Measurements from ENCODE around the gene CCDC124. TPM values are rescaled to one million over a fixed set of nuclear protein-coding genes. Genes with fewer than 3 reads are reported as not detected.
A peak's percentile ranks its signal among the peaks of the same experiment; 100 is the strongest.
"Not testable (repeated sequence)": the region's sequence is repeated elsewhere in the genome, so short reads cannot be mapped to it uniquely, and the experiment has no call there.

CCDC124 gene
- total RNA-seq, 1 experiment from 2014 or later = 165 TPM

DNA sequence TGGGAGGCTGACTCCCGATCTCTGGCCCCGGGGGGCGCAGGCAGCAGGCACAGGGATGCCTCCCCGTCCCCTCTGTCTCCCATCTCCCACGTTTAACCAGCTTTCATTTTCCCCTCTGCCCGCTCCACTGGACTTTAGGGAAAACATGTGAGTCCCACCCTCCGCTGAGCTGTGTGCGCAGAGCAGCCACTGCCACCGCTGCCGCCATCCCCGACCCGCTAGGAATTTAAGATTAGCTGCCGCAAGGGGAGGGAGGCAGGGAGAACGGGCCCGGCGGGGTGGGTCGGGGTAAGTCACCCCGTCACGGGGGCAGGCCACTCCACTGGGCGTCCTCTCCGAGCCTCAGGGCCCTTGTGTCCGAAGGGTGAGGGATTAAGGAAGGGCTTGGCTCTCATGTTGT lies 49.6 kb downstream of the CCDC124 start:
- Histone ChIP-seq H2AFZ (ENCODE audit: low read length) (no peak overlapping the region), H3K4me1 (ENCODE audit: insufficient read depth, low read length) (no peaks in the 10 kb centered on the region), H3K4me3 (ENCODE audit: low read length) (no peak overlapping the region), H3K27me3 (ENCODE audit: low read length) (no peaks in the 10 kb centered on the region), H4K20me1 (ENCODE audit: low read length) (no peaks in the 10 kb centered on the region), H3K36me3 (ENCODE audit: low read depth, low read length) (no peaks in the 10 kb centered on the region), H3K79me2 (ENCODE audit: low read length) (no peaks in the 10 kb centered on the region), H3K9me2 (replicated peaks; ENCODE audit: low read length) (no peaks in the 10 kb centered on the region), H3K4me2 (ENCODE audit: low read length) (no peak overlapping the region), H3K9ac (ENCODE audit: low read length) (no peak overlapping the region), H3F3A (ENCODE audit: low read length, unreplicated experiment) (no peaks in the 10 kb centered on the region), H3K27ac (ENCODE audit: low read length) (no peak overlapping the region), H3K9me3 (ENCODE audit: low read length) (no peaks in the 10 kb centered on the region)
- BruUV-seq (replicated peaks) = no TSS peak
- intact Hi-C loops (cut with micrococcal nuclease) = no loop called here
- ATAC-seq (no peak), DNase-seq (no peak)
- ChIA-PET CTCF (no interaction called here), POLR2A (ENCODE audit: unreplicated experiment) (no interaction called here)
- no peak for TF ChIP-seq EZH2 (IDR thresholded peaks at IDR 0.05; ENCODE audit: low read length, unreplicated experiment)
- no peak for TF ChIP-seq EZH2phosphoT487 (IDR thresholded peaks at IDR 0.05; ENCODE audit: borderline replicate concordance, low read length)
- TF ChIP-seq, protein P1, sequence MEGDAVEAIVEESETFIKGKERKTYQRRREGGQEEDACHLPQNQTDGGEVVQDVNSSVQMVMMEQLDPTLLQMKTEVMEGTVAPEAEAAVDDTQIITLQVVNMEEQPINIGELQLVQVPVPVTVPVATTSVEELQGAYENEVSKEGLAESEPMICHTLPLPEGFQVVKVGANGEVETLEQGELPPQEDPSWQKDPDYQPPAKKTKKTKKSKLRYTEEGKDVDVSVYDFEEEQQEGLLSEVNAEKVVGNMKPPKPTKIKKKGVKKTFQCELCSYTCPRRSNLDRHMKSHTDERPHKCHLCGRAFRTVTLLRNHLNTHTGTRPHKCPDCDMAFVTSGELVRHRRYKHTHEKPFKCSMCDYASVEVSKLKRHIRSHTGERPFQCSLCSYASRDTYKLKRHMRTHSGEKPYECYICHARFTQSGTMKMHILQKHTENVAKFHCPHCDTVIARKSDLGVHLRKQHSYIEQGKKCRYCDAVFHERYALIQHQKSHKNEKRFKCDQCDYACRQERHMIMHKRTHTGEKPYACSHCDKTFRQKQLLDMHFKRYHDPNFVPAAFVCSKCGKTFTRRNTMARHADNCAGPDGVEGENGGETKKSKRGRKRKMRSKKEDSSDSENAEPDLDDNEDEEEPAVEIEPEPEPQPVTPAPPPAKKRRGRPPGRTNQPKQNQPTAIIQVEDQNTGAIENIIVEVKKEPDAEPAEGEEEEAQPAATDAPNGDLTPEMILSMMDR (conservative IDR thresholded peaks at IDR 0.05; ENCODE audit: low read depth, low read length) = no peak

DNA sequence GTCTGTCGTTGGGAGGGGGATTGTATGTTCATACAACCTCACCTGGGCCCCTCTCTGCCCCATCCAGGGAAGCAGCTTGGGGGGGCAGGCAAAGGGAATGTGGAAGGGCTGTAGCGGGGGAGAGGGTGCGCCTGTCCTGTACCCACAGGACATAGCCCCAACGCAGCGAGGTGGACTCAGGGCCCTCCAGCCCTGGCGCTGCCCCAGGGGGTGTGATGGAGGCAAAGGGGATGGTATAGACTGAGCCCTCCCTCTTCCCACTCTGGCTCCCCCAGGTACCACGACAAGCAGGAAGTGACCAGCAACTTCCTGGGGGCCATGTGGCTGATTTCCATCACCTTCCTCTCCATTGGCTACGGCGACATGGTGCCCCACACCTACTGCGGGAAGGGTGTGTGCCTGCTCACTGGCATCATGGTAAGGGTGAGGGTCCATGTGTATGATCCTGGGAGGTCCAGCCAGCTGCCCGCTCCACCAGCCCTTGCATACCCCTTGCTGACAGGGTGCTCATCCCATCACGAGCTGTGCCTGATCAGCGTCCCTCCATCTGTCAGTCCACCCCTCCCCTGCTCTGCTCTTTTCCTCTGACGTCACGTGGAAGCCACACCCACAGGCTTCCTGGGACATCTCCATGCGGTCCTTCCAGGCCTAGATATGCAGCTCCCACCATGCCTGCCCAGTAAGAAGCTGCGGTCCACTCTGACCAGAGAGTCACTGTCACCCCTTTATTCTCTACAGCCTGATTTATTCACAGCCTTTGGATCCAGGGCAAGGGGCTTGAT lies 52.4 kb downstream of the CCDC124 start:
- Histone ChIP-seq H3K4me1 (ENCODE audit: insufficient read depth, low read length) (no peaks in the 10 kb centered on the region), H3F3A (ENCODE audit: low read length, unreplicated experiment) (no peaks in the 10 kb centered on the region), H3K79me2 (ENCODE audit: low read length) (no peaks in the 10 kb centered on the region), H2AFZ (ENCODE audit: low read length) (no peak overlapping the region), H3K27me3 (ENCODE audit: low read length) (no peaks in the 10 kb centered on the region), H3K9ac (ENCODE audit: low read length) (no peak overlapping the region), H3K9me2 (replicated peaks; ENCODE audit: low read length) (no peaks in the 10 kb centered on the region), H4K20me1 (ENCODE audit: low read length) (no peaks in the 10 kb centered on the region), H3K4me2 (ENCODE audit: low read length) (no peak overlapping the region), H3K27ac (ENCODE audit: low read length) (no peak overlapping the region), H3K9me3 (ENCODE audit: low read length) (no peaks in the 10 kb centered on the region), H3K36me3 (ENCODE audit: low read depth, low read length) (no peaks in the 10 kb centered on the region), H3K4me3 (ENCODE audit: low read length) (no peak overlapping the region)
- intact Hi-C loops (cut with micrococcal nuclease) = no loop called here
- ATAC-seq (peak; percentile 22; the same call in 1 of the 2 replicates), DNase-seq (no peak)
- CTCF ChIA-PET = no interaction called here
- no TSS peak for BruUV-seq (replicated peaks)
- POLR2A ChIA-PET (ENCODE audit: unreplicated experiment) = no interaction called here
- no peak for TF ChIP-seq EZH2phosphoT487 (IDR thresholded peaks at IDR 0.05; ENCODE audit: borderline replicate concordance, low read length)
- TF ChIP-seq EZH2 (IDR thresholded peaks at IDR 0.05; ENCODE audit: low read length, unreplicated experiment) = no peak
- TF ChIP-seq, protein P1 (conservative IDR thresholded peaks at IDR 0.05; ENCODE audit: low read depth, low read length) = no peak

DNA sequence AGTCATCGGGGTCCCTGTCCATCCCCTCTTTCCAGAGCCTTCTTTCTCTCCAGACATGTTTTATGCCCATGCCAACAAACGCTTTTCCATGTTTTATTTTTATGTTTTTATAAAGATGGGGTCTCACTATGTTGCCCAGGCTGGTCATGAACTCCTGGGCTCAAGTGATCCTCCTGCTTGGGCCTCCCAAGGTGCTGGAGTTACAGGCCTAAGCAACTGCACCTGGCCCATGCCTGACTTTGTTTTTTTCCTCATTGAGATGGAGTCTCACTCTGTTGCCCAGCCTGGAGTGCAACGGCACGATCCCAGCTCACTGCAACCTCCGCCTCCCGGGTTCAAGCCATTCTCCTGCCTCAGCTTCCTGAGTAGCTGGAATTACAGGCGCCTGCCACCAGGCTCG lies 53.8 kb downstream of the CCDC124 start:
- H3K4me2 ChIP-seq (ENCODE audit: low read length); H4K20me1 ChIP-seq (ENCODE audit: low read length); H3K9me2 ChIP-seq (replicated peaks; ENCODE audit: low read length); CTCF ChIA-PET; H3K27me3 ChIP-seq (ENCODE audit: low read length); H3K36me3 ChIP-seq (ENCODE audit: low read depth, low read length); H3K27ac ChIP-seq (ENCODE audit: low read length); POLR2A ChIA-PET (ENCODE audit: unreplicated experiment); BruUV-seq (replicated peaks); H2AFZ ChIP-seq (ENCODE audit: low read length); H3F3A ChIP-seq (ENCODE audit: low read length, unreplicated experiment); H3K4me3 ChIP-seq (ENCODE audit: low read length); ATAC-seq; H3K9me3 ChIP-seq (ENCODE audit: low read length); DNase-seq; H3K79me2 ChIP-seq (ENCODE audit: low read length); intact Hi-C loops (cut with micrococcal nuclease); H3K9ac ChIP-seq (ENCODE audit: low read length); H3K4me1 ChIP-seq (ENCODE audit: insufficient read depth, low read length): not testable (repeated sequence)

All from PC-3 (cell line).